ENCODE results near the gene SURF2. TPM values are rescaled to one million over a fixed set of nuclear protein-coding genes. Genes with fewer than 3 reads are reported as not detected.

Gene SURF2
- total and polyA plus RNA-seq, 11 donors = 10.0 to 41.1 (median 14.0) TPM

DNA sequence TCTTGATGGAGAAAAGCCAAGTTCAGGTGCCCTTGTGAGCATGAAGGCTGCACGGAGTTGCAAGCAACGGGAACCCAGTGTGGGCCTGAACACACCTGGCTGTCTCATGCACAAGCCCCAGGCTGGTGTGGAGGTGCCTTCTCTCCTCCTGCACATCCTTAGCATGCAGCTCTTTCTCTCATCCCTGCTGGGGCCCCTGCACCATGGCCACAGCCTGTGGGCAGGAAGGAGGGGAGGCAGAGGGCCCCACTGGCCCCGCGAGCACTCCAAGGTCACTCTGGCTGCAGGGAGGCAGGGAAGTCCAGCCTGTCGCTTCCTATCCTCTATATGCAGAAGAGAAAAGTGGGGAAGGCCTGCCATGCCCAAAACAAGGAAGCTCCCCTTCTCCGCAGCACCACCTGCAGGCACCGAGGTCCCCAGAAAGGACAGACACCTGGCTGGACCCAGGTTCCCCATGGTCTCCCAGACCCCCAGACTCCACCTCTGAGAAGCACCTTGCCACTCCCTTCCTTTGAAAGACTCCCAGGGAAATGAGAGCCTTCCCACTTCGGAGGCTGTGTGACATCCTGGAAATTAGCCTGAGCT lies 38.4 kb downstream of the SURF2 start:
- DNase-seq (no peak), ATAC-seq (no peak)
- H3K9me3 ChIP-seq = no peaks in the 10 kb centered on the region
- no peaks in the 10 kb centered on the region for H3K36me3 ChIP-seq
- no peak overlapping the region for H3K4me3 ChIP-seq
- H3K27ac ChIP-seq = no peak overlapping the region
- 32 to 56% (median 43%) methylated on average over 5 to 8 of the region's 8 CpGs for WGBS, 4 donors
- H3K4me1 ChIP-seq = no peaks in the 10 kb centered on the region
- TF ChIP-seq, protein P1, sequence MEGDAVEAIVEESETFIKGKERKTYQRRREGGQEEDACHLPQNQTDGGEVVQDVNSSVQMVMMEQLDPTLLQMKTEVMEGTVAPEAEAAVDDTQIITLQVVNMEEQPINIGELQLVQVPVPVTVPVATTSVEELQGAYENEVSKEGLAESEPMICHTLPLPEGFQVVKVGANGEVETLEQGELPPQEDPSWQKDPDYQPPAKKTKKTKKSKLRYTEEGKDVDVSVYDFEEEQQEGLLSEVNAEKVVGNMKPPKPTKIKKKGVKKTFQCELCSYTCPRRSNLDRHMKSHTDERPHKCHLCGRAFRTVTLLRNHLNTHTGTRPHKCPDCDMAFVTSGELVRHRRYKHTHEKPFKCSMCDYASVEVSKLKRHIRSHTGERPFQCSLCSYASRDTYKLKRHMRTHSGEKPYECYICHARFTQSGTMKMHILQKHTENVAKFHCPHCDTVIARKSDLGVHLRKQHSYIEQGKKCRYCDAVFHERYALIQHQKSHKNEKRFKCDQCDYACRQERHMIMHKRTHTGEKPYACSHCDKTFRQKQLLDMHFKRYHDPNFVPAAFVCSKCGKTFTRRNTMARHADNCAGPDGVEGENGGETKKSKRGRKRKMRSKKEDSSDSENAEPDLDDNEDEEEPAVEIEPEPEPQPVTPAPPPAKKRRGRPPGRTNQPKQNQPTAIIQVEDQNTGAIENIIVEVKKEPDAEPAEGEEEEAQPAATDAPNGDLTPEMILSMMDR (IDR thresholded peaks at IDR 0.05) = no peak
- no peak for TF ChIP-seq POLR2A (IDR thresholded peaks at IDR 0.05)
- intact Hi-C loops (cut with DNase I) = no loop called here
- peaks cover 0 to 19% (median 0%) of the 10 kb centered on the region in 9 donors for H3K27me3 ChIP-seq

DNA sequence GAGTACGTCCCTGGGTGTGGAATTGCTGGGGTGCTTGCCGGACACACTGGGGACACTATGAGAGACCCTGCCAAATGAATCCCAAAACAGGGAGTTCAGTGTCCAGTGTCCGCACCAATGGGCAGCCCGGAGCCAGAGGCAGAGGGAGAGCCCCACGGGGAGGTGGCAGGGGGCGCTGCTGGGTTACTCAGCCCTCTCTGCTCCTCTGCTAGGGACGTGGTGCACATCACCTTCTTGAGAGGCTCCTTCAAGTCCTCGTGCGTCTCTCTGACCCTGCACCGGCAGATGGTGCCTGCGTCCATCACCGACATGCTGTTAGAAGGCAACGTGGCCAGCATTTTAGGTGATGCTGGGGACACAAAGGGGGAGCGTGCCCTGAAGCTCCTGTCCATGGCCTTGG lies 40.6 kb downstream of the SURF2 start:
- peak in 2 of 4 donors; percentile 13 to 18 for ATAC-seq
- no peaks in the 10 kb centered on the region for H3K9me3 ChIP-seq
- H3K27ac ChIP-seq = no peak overlapping the region
- H3K4me3 ChIP-seq = no peak overlapping the region
- 18 to 39% (median 28%) methylated on average over 8 to 14 of the region's 14 CpGs for WGBS, 4 donors
- DNase-seq = peak in 1 of 5 donors; percentile 47
- H3K27me3 ChIP-seq = peaks cover 0 to 19% (median 0%) of the 10 kb centered on the region in 9 donors
- intact Hi-C loops (cut with DNase I) = no loop called here
- H3K36me3 ChIP-seq = peaks cover 0 to 3% (median 0%) of the 10 kb centered on the region in 9 donors
- H3K4me1 ChIP-seq = no peaks in the 10 kb centered on the region
- TF ChIP-seq POLR2A (IDR thresholded peaks at IDR 0.05) = no peak
- TF ChIP-seq, protein P1 (IDR thresholded peaks at IDR 0.05) = peak in 3 of 12 donors; percentile 11 to 27 (median 23)

DNA sequence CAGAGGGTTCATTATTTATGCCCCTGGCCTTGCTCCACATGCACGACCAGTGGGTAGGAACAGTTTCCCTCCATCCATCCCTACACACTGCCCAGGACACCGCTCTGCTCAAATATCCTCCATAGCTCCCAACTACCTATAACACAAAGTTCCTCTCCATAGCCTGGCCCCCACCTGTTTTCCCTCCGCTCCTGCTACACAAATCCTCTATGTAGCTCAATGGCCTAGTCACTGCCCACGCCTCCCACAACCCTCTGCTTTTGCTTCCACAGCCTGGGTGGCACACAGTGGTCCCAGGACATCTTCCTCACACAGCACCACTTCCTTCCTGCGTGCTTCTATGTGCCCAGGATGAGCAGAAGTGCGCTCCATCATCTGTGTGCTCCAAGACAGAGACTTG lies 41.0 kb downstream of the SURF2 start:
- intact Hi-C loops (cut with DNase I) = no loop called here
- ATAC-seq (no peak), DNase-seq (peak in 1 of 5 donors; percentile 8)
- peaks cover 0 to 19% (median 0%) of the 10 kb centered on the region in 9 donors for H3K27me3 ChIP-seq
- TF ChIP-seq, protein P1 (IDR thresholded peaks at IDR 0.05) = no peak
- TF ChIP-seq POLR2A (IDR thresholded peaks at IDR 0.05) = no peak
- H3K9me3 ChIP-seq = no peaks in the 10 kb centered on the region
- WGBS, 4 donors = 79 to 84% (median 80%) methylated on average over 6 of the region's 6 CpGs
- H3K4me3 ChIP-seq = no peak overlapping the region
- H3K36me3 ChIP-seq = peaks cover 0 to 3% (median 0%) of the 10 kb centered on the region in 9 donors
- H3K4me1 ChIP-seq = no peaks in the 10 kb centered on the region
- H3K27ac ChIP-seq = no peak overlapping the region

DNA sequence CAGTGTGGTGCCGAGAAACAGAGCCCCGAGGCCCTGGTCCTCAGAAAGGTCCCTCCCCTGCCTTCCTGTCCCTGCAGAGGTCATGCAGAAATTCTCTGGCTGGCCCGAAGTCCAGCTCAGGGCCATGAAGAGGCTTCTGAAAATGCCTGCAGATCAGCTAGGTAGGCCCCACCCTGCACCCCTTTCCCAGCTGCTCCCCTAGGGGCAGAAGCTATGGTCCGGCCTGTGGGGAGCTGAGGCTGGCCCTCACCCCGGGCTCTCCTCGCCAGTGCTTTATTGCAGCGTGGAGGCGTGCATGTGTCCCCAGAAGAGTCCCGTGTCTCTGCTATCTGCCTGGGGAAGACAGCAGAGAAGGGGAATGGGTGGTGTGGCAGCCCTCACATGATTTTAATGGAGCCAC lies 41.5 kb downstream of the SURF2 start:
- no peak overlapping the region for H3K4me3 ChIP-seq
- H3K36me3 ChIP-seq = peaks cover 0 to 3% (median 0%) of the 10 kb centered on the region in 9 donors
- TF ChIP-seq, protein P1 (IDR thresholded peaks at IDR 0.05) = no peak
- TF ChIP-seq POLR2A (IDR thresholded peaks at IDR 0.05) = no peak
- 63 to 68% (median 64%) methylated on average over 7 to 9 of the region's 9 CpGs for WGBS, 4 donors
- DNase-seq (peak in 1 of 5 donors; percentile 40), ATAC-seq (no peak)
- intact Hi-C loops (cut with DNase I) = no loop called here
- no peaks in the 10 kb centered on the region for H3K9me3 ChIP-seq
- peaks cover 0 to 19% (median 0%) of the 10 kb centered on the region in 9 donors for H3K27me3 ChIP-seq
- H3K4me1 ChIP-seq = no peaks in the 10 kb centered on the region
- no peak overlapping the region for H3K27ac ChIP-seq

Measured in heart left ventricle (tissue), 16 donors.